ENCODE data around the gene SH2D3C.

SH2D3C gene

GRCh38 chr9:127780126-127780885 lies 1.8 kb upstream of the SH2D3C start:
- Histone ChIP-seq H3K9me3 (ENCODE audit: control insufficient read depth, low read length) (no peaks in the 10 kb centered on the region), H3K79me1 (replicated peaks; ENCODE audit: low read length, poor library complexity, severe bottlenecking) (no peaks in the 10 kb centered on the region), H3K27me3 (ENCODE audit: control insufficient read depth in 1 of 2, insufficient read depth in 1 of 2, low read length in 2 of 2) (peaks cover 9 to 14% of the 10 kb centered on the region in 2 experiments), H3K27ac (ENCODE audit: low read length, poor library complexity, severe bottlenecking) (no peak overlapping the region), H3K18ac (ENCODE audit: low read depth in 1 of 2, low read length in 2 of 2) (no peak overlapping the region), H2AK5ac (ENCODE audit: low read length, severe bottlenecking) (no peak overlapping the region), H3K4me2 (ENCODE audit: low read length, poor library complexity, severe bottlenecking) (no peak overlapping the region), H2AFZ (ENCODE audit: low read depth, low read length) (no peak overlapping the region), H4K91ac (ENCODE audit: low read length) (peak overlapping the region; percentile 25), H4K8ac (ENCODE audit: low read length) (no peak overlapping the region), H3K23ac (ENCODE audit: low read length in 2 of 2) (no peak overlapping the region), H2BK5ac (ENCODE audit: low read depth, low read length, poor library complexity, severe bottlenecking) (no peak overlapping the region), H3K4ac (ENCODE audit: low read depth in 1 of 2, low read length in 2 of 2) (no peak overlapping the region), H2BK12ac (ENCODE audit: low read length in 2 of 2) (no peak overlapping the region), H3K4me3 (ENCODE audit: insufficient read depth in 1 of 2, low read depth in 1 of 2, low read length in 2 of 2) (no peak overlapping the region), H3K36me3 (ENCODE audit: control insufficient read depth in 1 of 2, insufficient read depth in 2 of 2, low read depth in 1 of 2, low read length in 2 of 2) (no peaks in the 10 kb centered on the region), H2BK15ac (ENCODE audit: low read depth, poor library complexity, severe bottlenecking) (peak overlapping the region; percentile 52), H3K14ac (ENCODE audit: low read length in 2 of 2) (no peak overlapping the region), H3K9ac (ENCODE audit: low read length) (no peak overlapping the region), H3K4me1 (ENCODE audit: control insufficient read depth, insufficient read depth, low read depth, low read length) (peaks cover 3% of the 10 kb centered on the region), H2BK120ac (ENCODE audit: low read depth, low read length) (no peak overlapping the region)
- 86% methylated on average over 18 of the region's 20 CpGs for WGBS
- no peak for DNase-seq

GRCh38 chr9:127779136-127779981 lies 893 bp upstream of the SH2D3C start:
- Histone ChIP-seq H3K23ac (ENCODE audit: low read length in 2 of 2) (no peak overlapping the region), H3K27ac (ENCODE audit: low read length, poor library complexity, severe bottlenecking) (no peak overlapping the region), H3K4me2 (ENCODE audit: low read length, poor library complexity, severe bottlenecking) (no peak overlapping the region), H3K14ac (ENCODE audit: low read length in 2 of 2) (no peak overlapping the region), H4K91ac (ENCODE audit: low read length) (no peak overlapping the region), H3K79me1 (replicated peaks; ENCODE audit: low read length, poor library complexity, severe bottlenecking) (no peaks in the 10 kb centered on the region), H3K36me3 (ENCODE audit: control insufficient read depth in 1 of 2, insufficient read depth in 2 of 2, low read depth in 1 of 2, low read length in 2 of 2) (no peaks in the 10 kb centered on the region), H3K9ac (ENCODE audit: low read length) (peak overlapping the region; percentile 12), H4K8ac (ENCODE audit: low read length) (no peak overlapping the region), H3K4ac (ENCODE audit: low read depth in 1 of 2, low read length in 2 of 2) (no peak overlapping the region), H2BK5ac (ENCODE audit: low read depth, low read length, poor library complexity, severe bottlenecking) (no peak overlapping the region), H3K27me3 (ENCODE audit: control insufficient read depth in 1 of 2, insufficient read depth in 1 of 2, low read length in 2 of 2) (peaks cover 9 to 14% of the 10 kb centered on the region in 2 experiments), H3K9me3 (ENCODE audit: control insufficient read depth, low read length) (no peaks in the 10 kb centered on the region), H2BK12ac (ENCODE audit: low read length in 2 of 2) (peak overlapping the region in 1 of 2 experiments; percentile 45), H2AFZ (ENCODE audit: low read depth, low read length) (no peak overlapping the region), H3K18ac (ENCODE audit: low read depth in 1 of 2, low read length in 2 of 2) (peak overlapping the region in 1 of 2 experiments; percentile 29), H2BK15ac (ENCODE audit: low read depth, poor library complexity, severe bottlenecking) (no peak overlapping the region), H2AK5ac (ENCODE audit: low read length, severe bottlenecking) (no peak overlapping the region), H2BK120ac (ENCODE audit: low read depth, low read length) (no peak overlapping the region), H3K4me3 (ENCODE audit: insufficient read depth in 1 of 2, low read depth in 1 of 2, low read length in 2 of 2) (no peak overlapping the region), H3K4me1 (ENCODE audit: control insufficient read depth, insufficient read depth, low read depth, low read length) (peaks cover 3% of the 10 kb centered on the region)
- 83% methylated on average over 17 of the region's 17 CpGs for WGBS
- DNase-seq: peak; percentile 27

GRCh38 chr9:127777368-127777980 lies 992 bp downstream of the SH2D3C start:
- 88% methylated on average over 17 of the region's 18 CpGs for whole genome bisulfite sequencing
- no peak overlapping the region for H3K27ac ChIP-seq (ENCODE audit: low read length, poor library complexity, severe bottlenecking)
- no peak overlapping the region for H2BK12ac ChIP-seq (ENCODE audit: low read length in 2 of 2)
- no peak overlapping the region for H2BK120ac ChIP-seq (ENCODE audit: low read depth, low read length)
- no peak overlapping the region for H2AK5ac ChIP-seq (ENCODE audit: low read length, severe bottlenecking)
- no peak for DNase-seq
- peaks cover 14 to 19% of the 10 kb centered on the region in 2 experiments for H3K27me3 ChIP-seq (ENCODE audit: control insufficient read depth in 1 of 2, insufficient read depth in 1 of 2, low read length in 2 of 2)
- H3K4me2 ChIP-seq (ENCODE audit: low read length, poor library complexity, severe bottlenecking): no peak overlapping the region
- no peak overlapping the region for H3K18ac ChIP-seq (ENCODE audit: low read depth in 1 of 2, low read length in 2 of 2)
- H3K79me1 ChIP-seq (replicated peaks; ENCODE audit: low read length, poor library complexity, severe bottlenecking): no peaks in the 10 kb centered on the region
- H4K8ac ChIP-seq (ENCODE audit: low read length): no peak overlapping the region
- no peaks in the 10 kb centered on the region for H3K9me3 ChIP-seq (ENCODE audit: control insufficient read depth, low read length)
- no peak overlapping the region for H3K4me3 ChIP-seq (ENCODE audit: insufficient read depth in 1 of 2, low read depth in 1 of 2, low read length in 2 of 2)
- H3K36me3 ChIP-seq (ENCODE audit: control insufficient read depth in 1 of 2, insufficient read depth in 2 of 2, low read depth in 1 of 2, low read length in 2 of 2): no peaks in the 10 kb centered on the region
- H3K9ac ChIP-seq (ENCODE audit: low read length): no peak overlapping the region
- H3K23ac ChIP-seq (ENCODE audit: low read length in 2 of 2): no peak overlapping the region
- H2BK5ac ChIP-seq (ENCODE audit: low read depth, low read length, poor library complexity, severe bottlenecking): no peak overlapping the region
- H3K4ac ChIP-seq (ENCODE audit: low read depth in 1 of 2, low read length in 2 of 2): no peak overlapping the region
- H3K4me1 ChIP-seq (ENCODE audit: control insufficient read depth, insufficient read depth, low read depth, low read length): no peaks in the 10 kb centered on the region
- H4K91ac ChIP-seq (ENCODE audit: low read length): no peak overlapping the region
- H2AFZ ChIP-seq (ENCODE audit: low read depth, low read length): no peak overlapping the region
- H2BK15ac ChIP-seq (ENCODE audit: low read depth, poor library complexity, severe bottlenecking): peak overlapping the region; percentile 15
- no peak overlapping the region for H3K14ac ChIP-seq (ENCODE audit: low read length in 2 of 2)

GRCh38 chr9:127776924-127777289 lies 1.6 kb downstream of the SH2D3C start:
- H2BK120ac ChIP-seq (ENCODE audit: low read depth, low read length): no peak overlapping the region
- H4K8ac ChIP-seq (ENCODE audit: low read length): no peak overlapping the region
- H3K79me1 ChIP-seq (replicated peaks; ENCODE audit: low read length, poor library complexity, severe bottlenecking): no peaks in the 10 kb centered on the region
- H4K91ac ChIP-seq (ENCODE audit: low read length): no peak overlapping the region
- H2BK12ac ChIP-seq (ENCODE audit: low read length in 2 of 2): peak overlapping the region in 1 of 2 experiments; percentile 68
- DNase-seq: no peak
- no peak overlapping the region for H3K23ac ChIP-seq (ENCODE audit: low read length in 2 of 2)
- no peak overlapping the region for H2BK5ac ChIP-seq (ENCODE audit: low read depth, low read length, poor library complexity, severe bottlenecking)
- no peaks in the 10 kb centered on the region for H3K36me3 ChIP-seq (ENCODE audit: control insufficient read depth in 1 of 2, insufficient read depth in 2 of 2, low read depth in 1 of 2, low read length in 2 of 2)
- peak overlapping the region in 1 of 2 experiments; percentile 11 for H3K18ac ChIP-seq (ENCODE audit: low read depth in 1 of 2, low read length in 2 of 2)
- no peaks in the 10 kb centered on the region for H3K9me3 ChIP-seq (ENCODE audit: control insufficient read depth, low read length)
- H2BK15ac ChIP-seq (ENCODE audit: low read depth, poor library complexity, severe bottlenecking): no peak overlapping the region
- no peak overlapping the region for H3K4me3 ChIP-seq (ENCODE audit: insufficient read depth in 1 of 2, low read depth in 1 of 2, low read length in 2 of 2)
- H3K9ac ChIP-seq (ENCODE audit: low read length): no peak overlapping the region
- no peaks in the 10 kb centered on the region for H3K4me1 ChIP-seq (ENCODE audit: control insufficient read depth, insufficient read depth, low read depth, low read length)
- H3K4me2 ChIP-seq (ENCODE audit: low read length, poor library complexity, severe bottlenecking): no peak overlapping the region
- H3K14ac ChIP-seq (ENCODE audit: low read length in 2 of 2): no peak overlapping the region
- no peak overlapping the region for H2AFZ ChIP-seq (ENCODE audit: low read depth, low read length)
- no peak overlapping the region for H2AK5ac ChIP-seq (ENCODE audit: low read length, severe bottlenecking)
- no peak overlapping the region for H3K4ac ChIP-seq (ENCODE audit: low read depth in 1 of 2, low read length in 2 of 2)
- 86% methylated on average over 2 of the region's 5 CpGs for WGBS
- no peak overlapping the region for H3K27ac ChIP-seq (ENCODE audit: low read length, poor library complexity, severe bottlenecking)
- H3K27me3 ChIP-seq (ENCODE audit: control insufficient read depth in 1 of 2, insufficient read depth in 1 of 2, low read length in 2 of 2): peaks cover 14 to 20% of the 10 kb centered on the region in 2 experiments
